AG20443 (cell line): ENCODE data around the gene RBM34.
"Not testable (repeated sequence)": the region's sequence is repeated elsewhere in the genome, so short reads cannot be mapped to it uniquely, and the experiment has no call there.

Experiments
- DNase-seq: peaks from one replicate; pipeline ENCODE4 v3.0.0; 2012; ENCODE audit warnings: low spot score, mixed read lengths

The RBM34 gene, protein sequence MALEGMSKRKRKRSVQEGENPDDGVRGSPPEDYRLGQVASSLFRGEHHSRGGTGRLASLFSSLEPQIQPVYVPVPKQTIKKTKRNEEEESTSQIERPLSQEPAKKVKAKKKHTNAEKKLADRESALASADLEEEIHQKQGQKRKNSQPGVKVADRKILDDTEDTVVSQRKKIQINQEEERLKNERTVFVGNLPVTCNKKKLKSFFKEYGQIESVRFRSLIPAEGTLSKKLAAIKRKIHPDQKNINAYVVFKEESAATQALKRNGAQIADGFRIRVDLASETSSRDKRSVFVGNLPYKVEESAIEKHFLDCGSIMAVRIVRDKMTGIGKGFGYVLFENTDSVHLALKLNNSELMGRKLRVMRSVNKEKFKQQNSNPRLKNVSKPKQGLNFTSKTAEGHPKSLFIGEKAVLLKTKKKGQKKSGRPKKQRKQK

DNA sequence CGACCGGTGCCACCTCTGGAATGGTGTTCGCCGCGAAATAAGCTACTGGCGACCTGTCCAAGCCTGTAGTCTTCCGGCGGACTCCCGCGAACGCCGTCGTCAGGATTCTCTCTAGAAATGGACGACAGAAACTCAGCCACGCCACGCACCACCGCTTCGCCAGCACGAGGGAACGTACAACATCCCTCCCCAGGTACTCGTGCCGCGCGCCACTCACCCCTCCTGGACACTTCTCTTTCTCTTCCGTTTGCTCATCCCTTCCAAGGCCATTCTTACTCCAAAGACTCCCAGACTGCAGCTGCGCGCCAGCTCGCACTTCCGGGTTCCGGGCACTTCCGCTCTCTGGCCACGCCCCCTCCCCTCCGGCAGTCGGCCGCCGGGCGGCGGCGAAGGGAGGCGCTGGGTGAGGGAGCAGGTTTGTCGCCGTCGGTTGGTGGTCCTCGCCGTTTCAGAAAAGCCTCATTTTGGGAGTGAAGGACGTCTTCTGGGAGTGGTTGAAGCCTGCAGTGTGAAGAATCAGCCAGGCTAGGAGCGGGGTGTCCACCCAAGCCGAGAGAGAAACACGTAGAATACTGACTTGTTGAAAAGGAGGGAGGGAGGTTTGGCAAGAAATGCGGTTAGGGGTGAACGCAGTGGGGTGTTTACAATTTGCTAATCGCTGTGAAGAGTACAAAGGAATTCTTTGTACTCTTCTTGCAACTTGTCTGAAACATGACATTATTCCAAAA lies at the start of gene RBM34:
Gene RBM34, minus strand, starts transcription at position 294 of the 728 bp plus-strand sequence. Its CDS starts 24 bp downstream, at position 270.
- DNase-seq, result peak; percentile 97

DNA sequence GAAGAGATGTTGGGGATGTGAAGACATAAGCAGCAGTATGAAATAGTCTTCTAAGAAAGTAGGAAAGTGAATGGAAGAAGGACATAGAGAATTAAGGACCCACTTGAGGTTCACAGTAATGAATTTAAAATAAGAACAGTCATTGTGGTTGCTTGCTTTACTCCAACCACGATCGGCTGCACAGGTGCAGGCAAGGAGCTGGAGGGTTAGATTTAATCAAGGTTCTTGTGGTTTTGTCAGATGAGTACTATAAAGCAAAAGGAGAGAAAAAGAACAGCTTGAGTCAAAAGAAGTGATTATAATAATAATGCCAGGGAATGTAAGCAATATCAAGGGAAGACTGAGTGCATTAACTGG lies 46.1 kb upstream of the RBM34 start:
- DNase-seq, result no peak

DNA sequence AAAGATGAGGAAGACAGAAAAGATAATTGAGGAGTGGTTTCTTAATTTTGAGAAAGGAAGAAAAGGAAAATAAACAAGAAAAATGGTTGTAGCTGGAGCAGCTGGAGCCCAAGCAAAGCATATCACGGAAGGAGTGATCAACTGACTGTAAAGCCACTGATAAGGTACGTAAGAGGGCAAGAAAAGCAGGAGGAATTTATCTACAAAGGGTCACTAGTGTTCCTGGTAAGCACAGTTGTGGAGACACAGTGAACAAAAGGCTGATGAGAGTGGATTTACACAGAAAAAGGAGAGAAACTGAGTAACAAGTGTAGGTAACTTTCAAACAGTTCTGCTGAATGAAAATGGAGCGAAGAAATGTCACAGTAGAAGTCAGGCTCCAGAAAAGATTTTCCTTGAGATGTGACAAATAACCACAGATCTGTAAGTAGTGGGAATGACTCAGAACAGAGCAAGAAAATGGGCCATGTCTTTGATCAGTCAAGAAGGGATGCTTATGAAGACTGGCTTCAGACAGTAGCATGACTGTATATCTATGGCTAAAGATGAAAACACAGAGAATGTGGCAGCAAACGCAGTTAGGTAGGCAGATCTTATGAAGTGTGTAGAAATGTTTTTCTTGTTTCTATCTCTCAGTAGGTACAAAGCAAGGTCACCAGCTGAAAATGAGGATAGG lies 45.6 kb upstream of the RBM34 start:
- DNase-seq, result no peak

DNA sequence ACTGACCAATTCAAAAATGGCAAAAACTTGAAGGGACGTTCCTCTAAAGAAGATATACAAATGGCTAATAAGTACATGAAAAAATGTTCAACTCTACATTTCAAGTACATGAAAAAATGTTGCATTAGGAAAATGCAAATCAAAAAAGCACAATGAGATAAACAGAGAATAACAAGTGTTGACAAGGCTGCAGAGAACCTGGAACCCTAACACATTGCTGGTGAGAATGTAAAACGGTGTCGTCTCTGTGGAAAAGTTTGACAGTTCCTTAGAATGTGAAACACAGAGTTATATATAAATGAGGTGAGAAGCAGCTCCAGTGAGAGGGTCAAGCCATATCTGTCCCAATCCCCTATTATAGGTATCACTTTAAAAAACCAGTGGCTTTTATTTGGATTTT lies 44.6 kb upstream of the RBM34 start:
- no peak for DNase-seq

DNA sequence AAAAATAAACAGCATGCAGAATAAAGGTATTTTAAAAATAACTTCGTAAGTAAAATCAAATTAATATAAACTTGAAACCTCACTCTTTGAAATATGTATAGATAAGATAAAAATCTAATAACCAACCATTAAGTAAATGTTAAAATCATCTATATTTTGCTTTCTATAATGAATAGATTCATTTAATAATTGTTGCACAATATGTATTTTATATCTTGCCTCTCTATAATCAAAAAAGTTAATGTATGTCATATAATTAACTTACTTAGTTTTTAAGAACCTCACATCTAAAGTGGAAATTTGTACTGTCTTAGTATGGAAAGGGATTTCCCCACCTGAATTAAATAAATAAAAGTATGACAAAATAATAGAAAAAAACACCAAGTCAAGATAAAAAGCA lies 42.4 kb upstream of the RBM34 start:
- no peak for DNase-seq

DNA sequence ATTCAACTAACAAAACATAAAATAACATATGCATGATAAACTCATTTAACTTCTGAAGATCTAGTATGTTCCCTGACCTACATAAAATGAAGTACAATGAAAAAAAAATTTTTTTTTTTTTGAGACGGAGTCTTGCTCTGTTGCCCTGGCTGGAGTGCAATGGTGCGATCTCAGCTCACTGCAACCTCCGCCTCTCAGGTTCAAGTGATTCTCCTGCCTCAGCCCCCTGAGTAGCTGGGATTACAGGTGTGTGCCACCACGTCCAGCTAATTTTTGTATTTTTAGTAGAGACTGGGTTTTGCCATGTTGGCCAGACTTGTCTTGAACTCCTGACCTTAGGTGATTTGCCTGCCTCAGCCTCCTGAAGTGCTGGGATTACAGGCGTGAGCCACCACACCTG lies 41.4 kb upstream of the RBM34 start:
- DNase-seq, result not testable (repeated sequence)

DNA sequence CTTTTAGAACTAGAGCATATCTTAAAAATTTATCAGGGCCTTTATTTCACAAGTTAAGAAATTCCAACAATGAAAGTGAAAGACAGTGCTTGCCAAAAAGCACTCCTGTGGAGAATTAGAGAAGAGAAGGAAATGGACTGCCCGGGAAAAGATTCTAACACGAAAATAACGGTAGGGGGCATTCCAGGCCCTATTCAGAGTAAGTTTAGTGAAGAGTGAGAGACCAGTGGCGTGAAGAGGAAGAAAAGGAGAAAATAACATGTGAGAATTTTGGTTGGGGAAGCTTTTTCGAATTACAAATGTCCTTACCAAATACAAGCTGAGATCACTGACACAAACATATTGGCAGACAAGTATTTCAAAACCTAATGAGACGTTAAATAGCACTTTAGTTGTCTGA lies 38.4 kb upstream of the RBM34 start:
- DNase-seq, result peak; percentile 63

DNA sequence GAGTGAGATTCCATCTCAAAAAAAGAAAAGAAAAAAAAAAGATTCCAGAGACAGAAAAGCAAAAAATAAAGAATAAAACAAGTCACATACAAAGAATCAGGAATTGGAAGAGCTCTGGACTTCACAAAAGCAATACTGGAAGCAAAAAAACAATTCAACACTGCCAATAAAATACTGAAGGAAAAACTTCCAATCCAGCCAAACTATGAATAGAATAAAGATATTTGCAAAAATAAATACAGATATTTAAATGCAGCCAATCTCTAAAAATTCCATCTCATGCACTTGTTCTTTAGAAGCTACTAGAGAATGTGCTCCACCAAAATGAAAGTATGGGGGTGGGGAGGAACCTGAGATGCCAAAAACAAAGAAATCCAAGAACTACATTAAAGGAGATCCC lies 29.4 kb upstream of the RBM34 start:
- DNase-seq, result no peak

DNA sequence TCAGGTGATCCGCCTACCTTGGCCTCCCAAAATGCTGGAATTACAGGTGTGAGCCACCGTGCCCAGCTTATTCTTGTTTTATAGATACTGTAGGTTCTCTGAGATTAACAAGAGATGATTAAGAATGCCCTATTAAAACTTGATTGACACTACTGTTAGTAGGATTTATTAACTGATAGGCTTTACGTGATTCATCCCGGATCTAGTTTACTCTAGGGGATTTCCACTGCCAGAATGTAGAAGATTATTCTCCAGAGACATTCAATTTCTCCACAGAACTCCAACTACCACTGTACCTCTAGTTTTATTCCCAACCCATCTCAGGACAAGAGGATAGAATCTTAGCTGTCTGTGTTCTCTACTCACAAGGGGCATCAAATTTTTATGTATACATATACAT lies 26.3 kb upstream of the RBM34 start:
- DNase-seq, result no peak

DNA sequence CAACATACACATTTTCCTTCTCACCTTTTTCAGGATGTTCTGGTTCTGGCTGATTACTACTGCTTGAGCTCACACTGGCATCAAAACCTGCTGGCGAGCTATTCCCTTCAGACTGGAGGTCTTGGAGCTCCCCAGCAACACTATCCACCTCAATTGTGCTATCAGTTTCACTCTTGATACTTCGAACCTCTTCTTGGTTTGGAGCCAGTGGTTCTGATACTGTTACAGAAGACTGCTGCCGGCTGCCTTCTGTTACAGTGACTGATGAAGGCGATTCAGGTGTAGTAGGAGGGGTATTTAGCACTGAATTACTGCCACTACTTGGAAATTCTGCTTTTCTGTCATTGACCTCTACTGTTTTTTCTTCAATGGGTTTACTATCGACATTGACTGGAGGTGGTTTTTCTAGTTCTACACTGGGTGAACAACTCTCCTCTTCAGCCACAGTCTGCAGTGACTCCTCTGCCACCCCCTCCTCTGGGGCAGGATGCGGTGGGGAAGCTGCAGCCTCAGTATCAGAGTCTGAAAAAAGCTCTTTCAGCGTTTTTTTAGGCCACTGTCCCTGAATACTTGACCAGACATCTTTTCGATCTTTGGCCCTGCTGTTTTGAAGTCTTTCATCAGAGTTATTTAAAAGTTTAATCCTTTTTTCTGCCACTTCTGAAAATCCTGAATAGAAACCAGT lies 20.7 kb upstream of the RBM34 start:
- DNase-seq, result no peak

DNA sequence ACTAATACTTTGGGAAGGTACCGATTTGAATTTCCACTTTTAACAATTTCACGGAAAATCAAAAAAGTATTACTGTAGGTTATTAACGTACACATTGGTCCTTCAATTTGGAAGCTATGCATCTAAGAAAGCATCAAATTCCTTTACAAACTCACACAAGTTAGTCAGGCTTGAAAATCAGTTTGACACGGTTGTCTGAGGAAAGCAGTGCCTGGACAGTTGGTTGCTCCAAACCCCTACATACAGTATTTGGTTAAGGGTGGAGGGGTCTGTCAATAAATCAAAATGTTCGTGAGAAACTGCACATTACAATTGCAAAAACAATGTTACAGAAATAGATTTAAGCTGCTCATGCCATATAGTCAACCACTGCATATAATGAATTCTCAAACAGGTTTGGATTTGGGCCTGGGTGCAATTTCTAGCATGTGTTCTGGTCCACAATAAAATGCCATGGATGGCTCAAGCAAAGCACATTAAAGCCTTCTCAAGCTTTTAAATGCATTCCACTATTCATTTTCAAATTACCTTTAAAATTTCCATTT lies 19.9 kb upstream of the RBM34 start:
- no peak for DNase-seq

DNA sequence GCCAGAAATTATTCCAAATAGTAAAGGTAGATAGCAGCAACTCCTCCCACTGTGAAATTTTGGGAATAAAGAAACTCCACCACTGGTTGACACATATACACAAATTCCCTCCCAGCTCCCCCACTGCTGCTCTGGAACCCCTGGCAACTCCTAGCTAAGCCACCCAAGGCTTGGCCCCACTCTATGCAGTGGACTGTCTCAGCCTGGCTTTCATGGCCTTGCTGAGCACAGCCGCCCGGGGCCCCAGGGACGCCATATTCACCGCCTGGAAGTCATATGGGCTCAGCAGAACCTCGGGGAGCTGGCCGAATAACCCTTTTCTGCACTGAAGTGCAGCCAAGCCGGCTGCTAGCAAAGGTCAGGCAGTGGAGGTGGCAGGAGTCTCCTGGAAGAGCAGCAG lies 15.4 kb upstream of the RBM34 start:
- no peak for DNase-seq

DNA sequence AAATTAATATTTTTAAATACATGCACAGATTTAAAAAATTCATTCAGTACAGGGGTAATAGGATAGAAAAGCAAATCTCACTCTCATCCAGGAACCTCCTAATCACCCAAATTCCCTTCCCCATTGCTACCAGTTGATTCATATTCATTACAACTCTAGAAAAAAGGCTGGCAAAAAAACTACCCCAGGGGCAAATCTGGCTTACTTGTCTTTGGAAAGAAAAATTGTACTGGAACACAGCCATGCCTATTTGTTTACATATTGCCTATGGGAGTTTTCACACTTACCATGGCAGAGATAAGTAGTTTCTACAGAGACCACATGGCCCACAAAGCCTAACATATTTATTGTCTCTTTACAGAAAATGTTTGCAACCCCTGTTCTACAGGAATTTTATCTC lies 8.9 kb upstream of the RBM34 start:
- no peak for DNase-seq

DNA sequence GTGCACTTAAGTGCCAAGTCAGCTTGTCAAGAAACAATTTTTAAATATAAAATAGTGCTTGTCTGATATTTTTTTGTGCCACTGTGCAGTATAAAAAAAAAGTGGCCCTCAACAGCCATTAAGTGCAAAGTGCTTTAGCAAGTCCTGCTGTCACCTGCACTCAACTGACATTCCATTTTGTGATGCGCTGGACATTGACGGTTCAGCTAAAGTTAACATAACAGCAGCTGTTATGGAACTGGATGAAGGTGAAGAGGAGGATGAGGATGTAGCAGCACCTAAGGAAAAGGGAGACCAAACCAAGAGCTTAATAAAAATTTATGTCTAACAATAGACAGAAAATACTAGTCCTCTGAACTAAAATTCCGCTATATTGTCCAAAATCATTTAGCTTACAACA lies 7.3 kb upstream of the RBM34 start:
- DNase-seq, result no peak

DNA sequence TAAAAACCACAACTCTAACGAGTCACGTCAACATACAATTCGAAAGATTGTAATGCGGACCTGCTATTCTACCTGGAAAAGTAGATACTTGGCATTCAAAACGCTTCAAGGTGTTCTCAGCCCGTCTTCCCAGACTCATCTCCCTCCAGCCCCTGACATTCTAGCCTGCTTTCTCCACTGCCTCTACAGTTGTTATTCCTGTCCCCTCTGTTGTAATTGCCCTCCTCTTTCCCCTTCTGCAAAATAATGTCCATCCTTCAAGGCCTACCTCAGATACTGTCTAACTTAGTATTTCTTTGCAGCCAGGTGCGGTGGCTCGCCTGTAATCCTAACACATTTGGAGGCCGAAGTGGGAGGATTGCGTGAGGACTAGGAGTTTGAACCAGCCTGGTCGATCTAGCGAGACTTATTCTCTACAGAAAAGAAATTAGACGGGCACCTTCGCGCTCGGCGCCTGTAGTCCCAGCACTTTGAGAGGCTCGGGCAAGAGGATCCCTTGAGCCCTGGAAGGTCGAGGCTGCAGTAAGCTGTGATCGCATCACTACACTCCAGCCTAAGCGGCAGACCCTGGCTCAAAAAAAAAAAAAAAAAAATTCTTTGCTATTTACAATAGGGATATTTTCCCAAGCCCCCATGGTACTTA lies 756 bp upstream of the RBM34 start:
- DNase-seq, result no peak

DNA sequence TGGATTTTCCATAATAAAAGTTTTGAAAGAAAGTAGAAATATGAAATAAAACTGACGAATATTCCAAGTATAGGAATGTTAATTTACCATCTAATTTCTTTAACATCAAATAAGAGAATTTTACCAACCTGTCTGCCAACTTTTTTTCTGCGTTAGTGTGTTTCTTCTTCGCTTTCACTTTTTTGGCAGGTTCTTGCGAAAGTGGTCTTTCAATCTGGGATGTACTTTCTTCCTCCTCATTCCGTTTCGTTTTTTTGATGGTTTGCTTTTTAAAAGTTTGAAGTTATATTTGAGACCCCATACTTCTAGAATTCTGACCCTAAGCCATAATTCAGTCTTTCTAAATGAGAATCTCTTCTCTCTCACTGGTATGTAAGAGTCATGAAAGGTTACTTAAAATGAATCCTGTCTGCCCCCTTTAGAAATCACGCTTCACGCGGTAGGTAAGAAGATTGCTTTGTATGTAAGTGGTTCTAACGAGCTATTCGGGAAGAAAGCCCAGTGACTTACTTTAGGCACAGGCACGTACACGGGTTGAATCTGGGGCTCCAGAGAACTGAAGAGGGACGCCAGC lies 580 bp downstream of the RBM34 start:
- no peak for DNase-seq

DNA sequence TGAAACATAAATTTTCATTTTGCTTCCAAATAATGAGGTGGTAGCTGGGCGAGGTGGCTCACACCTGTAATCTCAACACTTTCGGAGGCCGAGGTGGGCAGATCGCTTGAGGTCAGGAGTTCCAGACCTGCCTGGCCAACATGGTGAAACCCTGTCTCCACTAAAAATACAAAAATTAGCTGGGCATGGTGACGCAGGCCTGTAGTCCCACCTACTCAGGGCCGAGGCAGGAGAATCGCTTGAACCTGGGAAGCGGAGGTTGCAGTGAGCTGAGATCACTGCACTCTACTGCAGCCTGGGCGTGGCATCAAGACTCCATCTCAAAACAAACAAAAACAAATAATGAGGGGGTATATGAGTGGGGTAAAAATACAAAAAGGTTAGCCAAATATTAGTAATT lies 1.1 kb downstream of the RBM34 start:
- not testable (repeated sequence) for DNase-seq

DNA sequence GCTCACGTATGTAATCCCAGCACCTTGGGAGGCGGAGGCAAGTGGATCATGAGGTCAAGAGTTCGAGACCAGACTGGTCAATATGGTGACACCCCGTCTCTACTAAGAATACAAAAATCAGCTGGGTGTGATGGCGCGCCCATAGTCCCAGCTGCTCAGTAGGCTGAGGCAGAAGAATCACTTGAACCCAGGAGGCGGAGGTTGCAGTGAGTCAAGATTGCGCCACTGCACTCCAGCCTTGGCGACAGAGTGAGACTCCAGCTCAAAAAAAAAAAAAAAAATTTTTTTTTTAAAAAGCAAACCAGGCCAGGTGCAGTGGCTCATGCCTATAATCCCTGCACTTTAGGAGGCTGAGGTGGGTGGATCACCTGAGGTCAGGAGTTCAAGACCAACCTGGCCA lies 1.8 kb downstream of the RBM34 start:
- not testable (repeated sequence) for DNase-seq

DNA sequence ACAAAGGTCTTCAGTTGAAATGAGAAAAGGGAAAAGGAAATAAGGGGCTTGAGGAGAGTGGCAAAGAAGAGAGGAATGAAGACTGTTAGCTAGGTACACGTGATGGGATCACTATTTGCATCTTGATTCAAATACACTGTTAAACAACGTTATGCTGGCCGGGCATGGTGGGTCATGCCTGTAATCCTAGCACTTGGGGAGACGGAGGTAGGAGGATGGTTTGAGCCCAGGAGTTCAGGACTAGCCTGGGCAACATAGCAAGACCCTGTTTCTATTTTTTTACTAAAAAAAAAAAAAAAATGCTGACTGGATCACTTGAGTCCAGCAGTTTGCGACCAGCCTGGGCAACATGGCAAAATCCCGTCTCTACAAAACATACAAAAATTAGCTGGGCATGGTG lies 2.4 kb downstream of the RBM34 start:
- DNase-seq, result no peak

DNA sequence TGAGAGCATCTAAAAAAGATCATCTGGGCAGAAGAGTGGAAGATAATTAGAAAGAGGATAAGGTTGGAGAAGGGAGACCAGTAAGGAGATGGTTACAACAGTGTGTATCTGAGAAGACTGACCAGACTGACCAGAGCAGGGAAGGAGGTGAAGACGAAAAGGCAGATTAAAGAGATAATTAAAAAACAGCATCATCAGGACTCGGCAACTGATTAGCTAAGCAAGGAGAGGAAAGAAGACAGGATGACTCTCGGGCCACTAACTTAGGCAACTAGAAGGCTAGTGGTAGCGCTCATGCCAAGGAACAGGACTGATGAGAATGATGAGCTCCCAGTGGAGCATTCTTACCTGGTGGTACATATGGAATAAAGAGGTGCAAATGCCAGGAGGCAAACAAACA lies 3.9 kb downstream of the RBM34 start:
- DNase-seq, result no peak

DNA sequence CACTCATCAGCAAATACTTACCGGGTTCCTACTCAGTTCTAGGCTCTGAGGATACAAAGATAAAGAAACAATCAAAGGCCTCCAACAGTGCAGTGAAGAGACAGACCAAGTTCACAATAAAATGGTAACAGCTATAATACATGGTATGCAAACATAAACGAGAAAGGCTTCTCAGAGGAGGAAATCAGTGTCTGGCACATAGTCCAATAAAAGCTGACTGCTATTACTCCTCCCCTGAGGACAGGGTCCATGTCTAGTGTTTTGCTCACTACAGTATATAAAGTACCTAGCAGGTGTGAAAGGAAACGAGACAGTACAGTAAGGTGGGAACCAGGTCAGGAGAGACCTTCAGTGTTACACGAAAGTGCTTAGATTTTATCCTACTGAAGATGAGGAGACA lies 4.3 kb downstream of the RBM34 start:
- no peak for DNase-seq
